Measurements from ENCODE around the gene TMEM18. TPM values are rescaled to one million over a fixed set of nuclear protein-coding genes. Genes with fewer than 3 reads are reported as not detected.

The TMEM18 gene
- total RNA-seq, 2 experiments from 2014 or later = 25.6 to 26.3 TPM

DNA sequence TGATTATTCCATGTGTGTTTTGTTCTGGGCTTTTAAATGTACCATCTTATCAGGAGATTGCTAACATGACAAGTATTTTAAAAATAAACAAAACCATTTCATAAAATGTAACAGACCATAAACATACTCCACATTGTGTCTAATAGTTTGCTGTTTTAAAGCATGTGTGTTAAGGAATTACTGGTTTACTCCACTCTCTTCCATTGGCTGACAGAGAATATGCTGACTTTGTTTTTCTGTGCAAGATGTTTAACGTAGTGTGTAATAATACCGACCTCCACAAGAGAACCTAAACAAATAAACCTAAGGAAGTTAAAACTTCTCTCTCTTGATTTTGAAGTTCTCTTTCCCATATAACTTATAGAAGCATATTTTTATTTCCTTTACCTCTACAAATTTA is 17.0 kb upstream of the TMEM18 start:
- no peak for TF ChIP-seq CTCF (IDR thresholded peaks at IDR 0.05)

DNA sequence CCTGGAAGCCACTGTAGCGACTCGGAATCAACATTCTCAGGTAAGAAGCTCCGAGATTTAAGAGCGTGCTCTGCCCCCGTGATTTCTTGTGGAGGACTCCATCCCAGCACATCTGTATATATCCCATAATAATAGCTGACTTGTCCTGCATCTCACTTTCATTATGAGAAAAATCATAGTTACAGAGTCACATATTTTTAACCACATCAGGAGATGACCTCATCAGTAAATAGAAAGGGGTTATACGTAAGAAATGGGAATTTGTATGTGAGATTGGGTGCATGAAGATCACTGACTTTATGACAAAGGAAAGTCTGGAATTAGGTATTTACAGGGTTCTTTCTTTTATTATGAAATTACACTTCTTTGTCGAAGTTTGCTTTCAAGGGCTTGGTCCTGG is 16.4 kb upstream of the TMEM18 start:
- peaks cover 20% of the 10 kb centered on the region for H3K27me3 Mint-ChIP-seq
- POLR2A ChIA-PET = no interaction called here

More for the DNA sequence above, 17.0 kb upstream of the TMEM18 start:
- no peaks in the 10 kb centered on the region for H3K27me3 ChIP-seq (ENCODE audit: control insufficient read depth in 1 of 2, insufficient read depth in 2 of 2, low read length in 2 of 2)
- Mint-ChIP-seq H3K36me3 (ENCODE audit: low read depth) (no peaks in the 10 kb centered on the region), H3K27ac (no peak overlapping the region), H3K4me1 (ENCODE audit: low read depth) (no peaks in the 10 kb centered on the region), H3K4me3 (no peak overlapping the region), H3K27me3 (peaks cover 20% of the 10 kb centered on the region), H3K9me3 (no peaks in the 10 kb centered on the region)
- ChIA-PET CTCF (no interaction called here), POLR2A (no interaction called here)
- no peaks in the 10 kb centered on the region for H3K4me1 ChIP-seq (ENCODE audit: insufficient read depth, low read length)
- no peak for ATAC-seq (ENCODE audit: poor library complexity)
- DNase-seq = no peak
- H3K36me3 ChIP-seq (ENCODE audit: insufficient read depth, low read length) = no peaks in the 10 kb centered on the region
- H3K9me3 ChIP-seq (ENCODE audit: control insufficient read depth in 1 of 2, insufficient read depth in 1 of 2, low read length in 2 of 2) = no peaks in the 10 kb centered on the region
- H3K27ac ChIP-seq (ENCODE audit: low read depth in 1 of 2, low read length in 2 of 2) = no peak overlapping the region
- H3K4me3 ChIP-seq (ENCODE audit: low read length) = no peak overlapping the region
- intact Hi-C loops (cut with DNase I, micrococcal nuclease) = no loop called here

DNA sequence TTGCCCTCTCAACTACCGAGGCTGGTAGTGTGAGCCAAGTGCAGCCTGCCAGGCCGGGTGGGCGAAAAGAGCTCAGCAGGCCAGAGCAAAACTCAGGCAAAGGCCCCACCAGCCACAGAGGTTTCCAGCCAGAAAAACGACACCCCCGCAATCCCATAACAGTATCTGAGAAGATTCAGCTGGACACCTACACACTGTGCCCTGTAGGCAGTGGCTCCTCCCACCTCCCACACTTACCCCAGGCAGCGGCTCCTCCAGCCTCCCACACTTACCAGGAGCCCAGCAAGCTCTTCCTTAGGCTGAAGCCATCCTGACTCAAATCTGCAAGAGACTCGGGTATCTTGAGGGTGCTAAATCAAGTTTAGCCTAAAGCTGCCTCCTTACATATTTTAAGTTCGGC is 15.6 kb upstream of the TMEM18 start:
- POLR2A ChIA-PET = no interaction called here
- CTCF ChIA-PET = no interaction called here
- Histone ChIP-seq H3K27me3 (ENCODE audit: control insufficient read depth in 1 of 2, insufficient read depth in 2 of 2, low read length in 2 of 2) (no peaks in the 10 kb centered on the region), H3K4me3 (ENCODE audit: low read length) (no peak overlapping the region), H3K9me3 (ENCODE audit: control insufficient read depth in 1 of 2, insufficient read depth in 1 of 2, low read length in 2 of 2) (no peaks in the 10 kb centered on the region), H3K27ac (ENCODE audit: low read depth in 1 of 2, low read length in 2 of 2) (no peak overlapping the region), H3K36me3 (ENCODE audit: insufficient read depth, low read length) (no peaks in the 10 kb centered on the region), H3K4me1 (ENCODE audit: insufficient read depth, low read length) (no peaks in the 10 kb centered on the region)
- intact Hi-C loops (cut with DNase I, micrococcal nuclease) = no loop called here
- H3K4me3 Mint-ChIP-seq = no peak overlapping the region
- TF ChIP-seq CTCF (IDR thresholded peaks at IDR 0.05) = no peak
- no peak for ATAC-seq (ENCODE audit: poor library complexity)
- H3K27me3 Mint-ChIP-seq = peaks cover 24% of the 10 kb centered on the region
- no peaks in the 10 kb centered on the region for H3K36me3 Mint-ChIP-seq (ENCODE audit: low read depth)
- no peak overlapping the region for H3K27ac Mint-ChIP-seq
- H3K4me1 Mint-ChIP-seq (ENCODE audit: low read depth) = no peaks in the 10 kb centered on the region
- no peak for DNase-seq
- no peaks in the 10 kb centered on the region for H3K9me3 Mint-ChIP-seq

More for the DNA sequence above, 16.4 kb upstream of the TMEM18 start:
- Histone ChIP-seq H3K36me3 (ENCODE audit: insufficient read depth, low read length) (no peaks in the 10 kb centered on the region), H3K4me3 (ENCODE audit: low read length) (no peak overlapping the region), H3K9me3 (ENCODE audit: control insufficient read depth in 1 of 2, insufficient read depth in 1 of 2, low read length in 2 of 2) (no peaks in the 10 kb centered on the region), H3K27me3 (ENCODE audit: control insufficient read depth in 1 of 2, insufficient read depth in 2 of 2, low read length in 2 of 2) (no peaks in the 10 kb centered on the region), H3K27ac (ENCODE audit: low read depth in 1 of 2, low read length in 2 of 2) (no peak overlapping the region), H3K4me1 (ENCODE audit: insufficient read depth, low read length) (no peaks in the 10 kb centered on the region)
- no peaks in the 10 kb centered on the region for H3K36me3 Mint-ChIP-seq (ENCODE audit: low read depth)
- intact Hi-C loops (cut with DNase I, micrococcal nuclease) = no loop called here
- H3K27ac Mint-ChIP-seq = no peak overlapping the region
- no peak overlapping the region for H3K4me3 Mint-ChIP-seq
- ATAC-seq (ENCODE audit: poor library complexity) = no peak
- TF ChIP-seq CTCF (IDR thresholded peaks at IDR 0.05) = no peak
- no peaks in the 10 kb centered on the region for H3K9me3 Mint-ChIP-seq
- no peak for DNase-seq
- H3K4me1 Mint-ChIP-seq (ENCODE audit: low read depth) = no peaks in the 10 kb centered on the region
- CTCF ChIA-PET = no interaction called here
